PC-3 (cell line): Measurements from ENCODE around the gene VTI1A.

Experiments used
- EZH2 ChIP-seq: fragments of 300-600 bp; sonication (generic); IDR thresholded peaks from one replicate; pipeline ENCODE4 v1.6.1; 2017; ENCODE audit warnings: antibody characterized with exemption, mild to moderate bottlenecking, low read length; ENCODE audit not compliant: unreplicated experiment
- TF ChIP-seq, protein P1 (sequence below): fragments of 300-600 bp; sonication (generic); conservative IDR thresholded peaks from 2 replicates; pipeline ENCODE4 v1.5.1; 2017; ENCODE audit warnings: antibody characterized with exemption, low read depth, mild to moderate bottlenecking, low read length

DNA sequence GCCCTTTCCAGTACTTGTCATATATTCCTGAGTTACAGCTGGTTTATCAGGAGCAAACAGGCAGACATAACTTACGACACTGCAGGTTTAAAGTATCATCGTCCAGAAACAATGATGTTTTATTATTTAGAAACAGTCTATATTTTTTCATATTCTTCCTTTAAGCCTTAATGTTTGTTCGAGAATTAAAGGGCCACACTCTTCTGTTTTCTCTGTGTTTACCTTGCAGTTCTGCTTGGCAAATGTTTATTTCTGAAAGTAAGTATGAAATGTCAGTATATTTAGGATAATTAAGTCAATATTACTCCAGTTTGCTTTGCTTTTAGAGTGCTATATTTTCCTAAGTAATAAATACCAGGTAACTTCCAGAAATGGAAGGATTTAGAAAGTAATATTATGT, 115.1 kb downstream of the VTI1A start:
- TF ChIP-seq, protein P1, sequence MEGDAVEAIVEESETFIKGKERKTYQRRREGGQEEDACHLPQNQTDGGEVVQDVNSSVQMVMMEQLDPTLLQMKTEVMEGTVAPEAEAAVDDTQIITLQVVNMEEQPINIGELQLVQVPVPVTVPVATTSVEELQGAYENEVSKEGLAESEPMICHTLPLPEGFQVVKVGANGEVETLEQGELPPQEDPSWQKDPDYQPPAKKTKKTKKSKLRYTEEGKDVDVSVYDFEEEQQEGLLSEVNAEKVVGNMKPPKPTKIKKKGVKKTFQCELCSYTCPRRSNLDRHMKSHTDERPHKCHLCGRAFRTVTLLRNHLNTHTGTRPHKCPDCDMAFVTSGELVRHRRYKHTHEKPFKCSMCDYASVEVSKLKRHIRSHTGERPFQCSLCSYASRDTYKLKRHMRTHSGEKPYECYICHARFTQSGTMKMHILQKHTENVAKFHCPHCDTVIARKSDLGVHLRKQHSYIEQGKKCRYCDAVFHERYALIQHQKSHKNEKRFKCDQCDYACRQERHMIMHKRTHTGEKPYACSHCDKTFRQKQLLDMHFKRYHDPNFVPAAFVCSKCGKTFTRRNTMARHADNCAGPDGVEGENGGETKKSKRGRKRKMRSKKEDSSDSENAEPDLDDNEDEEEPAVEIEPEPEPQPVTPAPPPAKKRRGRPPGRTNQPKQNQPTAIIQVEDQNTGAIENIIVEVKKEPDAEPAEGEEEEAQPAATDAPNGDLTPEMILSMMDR, result no peak
- no peak for TF ChIP-seq EZH2
